ENCODE data around the gene PRDM16.

Gene PRDM16

DNA sequence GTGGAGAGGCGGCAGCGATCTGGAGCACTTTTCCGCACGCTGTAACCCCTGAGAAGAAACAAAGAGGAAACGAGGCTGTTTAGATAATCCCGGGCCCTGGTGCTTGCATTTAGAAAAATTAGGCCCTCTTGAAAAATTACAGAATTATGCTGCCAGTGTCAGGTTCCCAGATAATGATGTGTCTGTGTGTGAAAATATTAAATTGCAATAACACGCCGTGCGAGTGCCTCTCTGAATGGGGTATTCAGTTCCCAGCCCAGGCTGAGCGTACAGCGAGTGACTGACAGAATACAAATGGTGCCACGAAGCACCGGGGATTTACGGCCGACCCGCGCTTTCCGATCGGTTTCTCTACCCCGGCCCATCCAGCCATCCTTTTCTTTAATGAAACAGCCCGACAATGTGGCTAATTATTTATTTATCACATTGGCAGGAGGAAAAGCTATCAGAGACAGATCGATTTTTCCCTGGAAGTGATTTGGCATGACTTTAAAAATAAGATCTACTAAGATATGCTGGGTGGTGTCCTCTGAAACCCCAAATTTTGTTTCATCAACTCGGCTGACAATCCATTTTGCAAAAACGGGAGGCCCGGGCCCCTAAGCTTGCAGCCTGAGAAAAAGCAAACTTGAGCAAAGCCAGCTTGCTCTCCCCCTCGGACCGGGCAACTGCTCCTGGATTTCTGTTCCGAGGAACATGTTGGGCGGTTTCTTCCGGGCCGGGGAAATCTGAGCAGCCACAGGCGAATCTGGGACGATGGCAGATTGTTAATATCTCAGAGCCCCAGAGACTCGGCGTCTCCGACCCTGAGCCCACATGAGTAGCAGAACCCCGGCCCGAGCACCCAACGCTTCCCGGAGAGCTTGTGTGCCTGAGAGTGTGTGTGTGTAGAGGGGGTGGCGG, 11.3 kb downstream of the PRDM16 start:
- Histone ChIP-seq H3K4me3 (ENCODE audit: insufficient read depth, low read depth, low read length, poor library complexity, severe bottlenecking) (no peak overlapping the region), H3K9me3 (ENCODE audit: control insufficient read depth, low read length) (no peaks in the 10 kb centered on the region), H3K36me3 (ENCODE audit: control insufficient read depth, insufficient read depth, low read length) (no peaks in the 10 kb centered on the region), H3K27ac (ENCODE audit: insufficient read depth, low read length, poor library complexity, severe bottlenecking) (no peak overlapping the region), H3K27me3 (replicated peaks; ENCODE audit: control insufficient read depth, insufficient read depth, low read length, poor library complexity, severe bottlenecking) (no peaks in the 10 kb centered on the region), H3K4me1 (ENCODE audit: control insufficient read depth, insufficient read depth, low read length, poor library complexity, severe bottlenecking) (no peaks in the 10 kb centered on the region)
- DNase-seq, result no peak

DNA sequence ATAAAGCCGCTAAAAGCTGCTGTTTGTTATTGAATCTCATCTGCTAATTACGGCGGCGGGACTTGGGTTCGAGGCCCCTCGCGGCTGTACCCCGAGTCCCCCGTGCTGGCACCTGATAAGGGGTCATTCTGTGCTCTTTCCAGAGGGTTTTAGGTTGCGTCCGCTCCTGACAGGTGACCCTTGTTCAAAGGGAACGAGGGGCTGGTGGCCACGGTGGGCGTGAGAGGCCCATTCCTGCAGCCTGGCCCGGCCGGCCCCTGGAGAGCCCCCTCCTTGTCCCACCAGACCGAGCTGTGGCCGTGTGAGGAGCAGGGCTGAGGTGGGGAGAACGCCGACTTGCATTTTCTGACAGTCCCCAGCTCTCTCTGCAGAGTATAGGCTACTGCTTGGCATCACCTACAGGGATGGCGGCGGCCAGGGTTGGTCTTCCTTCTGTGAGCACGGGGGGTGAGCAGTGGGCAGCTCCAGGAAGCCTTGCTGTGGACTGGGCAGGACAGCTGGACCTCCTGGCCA, 12.2 kb downstream of the PRDM16 start:
- no peak overlapping the region for H3K27ac ChIP-seq (ENCODE audit: insufficient read depth, low read length, poor library complexity, severe bottlenecking)
- no peak for DNase-seq

DNA sequence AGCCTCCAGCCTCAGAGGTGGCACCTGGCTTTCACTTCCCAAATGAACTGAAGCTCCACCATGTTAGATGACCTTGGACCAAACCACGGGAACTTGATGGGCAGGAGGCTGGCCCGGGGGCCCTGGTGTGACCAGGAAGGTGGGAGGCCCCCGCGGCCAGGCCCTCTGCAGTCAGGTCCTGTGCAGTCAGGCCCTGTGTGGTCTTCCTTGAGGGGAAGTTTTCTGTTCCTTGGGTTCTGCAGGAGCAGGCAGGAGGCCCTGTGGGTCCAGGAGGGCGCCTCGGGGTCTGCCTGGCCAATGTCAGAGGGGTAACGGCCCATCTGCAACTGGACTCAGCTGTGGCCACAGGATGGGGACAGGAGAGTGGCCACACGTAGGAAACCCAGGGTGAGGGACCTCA, 13.0 kb downstream of the PRDM16 start:
- Histone ChIP-seq H3K4me3 (ENCODE audit: insufficient read depth, low read depth, low read length, poor library complexity, severe bottlenecking) (no peak overlapping the region), H3K36me3 (ENCODE audit: control insufficient read depth, insufficient read depth, low read length) (no peaks in the 10 kb centered on the region), H3K27me3 (replicated peaks; ENCODE audit: control insufficient read depth, insufficient read depth, low read length, poor library complexity, severe bottlenecking) (no peaks in the 10 kb centered on the region), H3K9me3 (ENCODE audit: control insufficient read depth, low read length) (no peaks in the 10 kb centered on the region), H3K27ac (ENCODE audit: insufficient read depth, low read length, poor library complexity, severe bottlenecking) (no peak overlapping the region), H3K4me1 (ENCODE audit: control insufficient read depth, insufficient read depth, low read length, poor library complexity, severe bottlenecking) (no peaks in the 10 kb centered on the region)
- no peak for DNase-seq

More for the DNA sequence above, 12.2 kb downstream of the PRDM16 start:
- Histone ChIP-seq H3K9me3 (ENCODE audit: control insufficient read depth, low read length) (no peaks in the 10 kb centered on the region), H3K4me3 (ENCODE audit: insufficient read depth, low read depth, low read length, poor library complexity, severe bottlenecking) (no peak overlapping the region), H3K36me3 (ENCODE audit: control insufficient read depth, insufficient read depth, low read length) (no peaks in the 10 kb centered on the region), H3K4me1 (ENCODE audit: control insufficient read depth, insufficient read depth, low read length, poor library complexity, severe bottlenecking) (no peaks in the 10 kb centered on the region), H3K27me3 (replicated peaks; ENCODE audit: control insufficient read depth, insufficient read depth, low read length, poor library complexity, severe bottlenecking) (no peaks in the 10 kb centered on the region)

DNA sequence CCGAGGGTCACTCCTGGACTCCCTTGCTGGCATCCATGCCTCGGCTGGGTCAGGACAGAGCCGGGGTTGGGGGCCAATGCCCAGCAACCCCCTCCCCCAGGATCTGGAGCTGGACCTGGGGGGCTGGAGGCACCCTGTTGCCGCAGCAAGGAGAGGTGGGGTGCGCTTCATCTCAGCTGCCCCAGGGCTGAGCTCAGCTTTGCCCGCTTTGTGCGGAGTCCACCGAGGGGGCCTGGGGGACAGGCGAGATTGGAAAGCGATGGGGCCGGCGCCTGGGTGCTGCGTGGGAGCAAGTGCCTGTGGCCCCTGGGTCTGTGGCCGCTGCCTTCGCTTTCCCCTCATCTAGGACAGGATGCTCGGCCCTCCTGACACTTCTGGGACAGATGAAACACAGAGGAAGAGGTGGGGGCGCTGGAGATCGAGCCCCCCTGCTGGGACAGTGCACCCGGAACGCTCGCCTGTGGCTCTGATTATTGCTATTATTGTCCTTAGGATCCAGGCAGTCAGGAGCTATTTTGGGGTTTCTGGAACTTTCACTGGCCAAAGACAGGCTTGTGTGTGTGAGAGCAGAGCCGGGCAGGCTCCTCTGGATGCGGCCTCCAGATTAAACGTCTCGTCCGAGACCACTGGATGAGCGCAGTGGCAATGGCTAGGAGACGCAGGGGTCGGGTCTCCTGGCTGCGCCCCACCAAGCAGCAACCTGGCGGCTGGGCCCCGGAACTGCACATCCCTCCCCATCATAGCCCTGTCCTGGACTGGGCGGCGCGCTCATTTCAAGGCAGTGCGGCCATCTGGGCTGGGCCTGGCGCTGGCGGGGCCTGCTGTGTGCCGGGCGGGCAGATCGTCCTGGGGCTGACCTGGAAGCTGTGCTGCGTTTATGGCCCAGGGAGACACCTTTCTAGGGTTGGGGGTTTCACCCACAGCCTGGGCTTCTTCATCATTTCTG, 13.8 kb downstream of the PRDM16 start:
- DNase-seq, result no peak
- Histone ChIP-seq H3K27me3 (replicated peaks; ENCODE audit: control insufficient read depth, insufficient read depth, low read length, poor library complexity, severe bottlenecking) (no peaks in the 10 kb centered on the region), H3K9me3 (ENCODE audit: control insufficient read depth, low read length) (no peaks in the 10 kb centered on the region), H3K36me3 (ENCODE audit: control insufficient read depth, insufficient read depth, low read length) (no peaks in the 10 kb centered on the region), H3K4me1 (ENCODE audit: control insufficient read depth, insufficient read depth, low read length, poor library complexity, severe bottlenecking) (no peaks in the 10 kb centered on the region), H3K27ac (ENCODE audit: insufficient read depth, low read length, poor library complexity, severe bottlenecking) (no peak overlapping the region), H3K4me3 (ENCODE audit: insufficient read depth, low read depth, low read length, poor library complexity, severe bottlenecking) (no peak overlapping the region)

DNA sequence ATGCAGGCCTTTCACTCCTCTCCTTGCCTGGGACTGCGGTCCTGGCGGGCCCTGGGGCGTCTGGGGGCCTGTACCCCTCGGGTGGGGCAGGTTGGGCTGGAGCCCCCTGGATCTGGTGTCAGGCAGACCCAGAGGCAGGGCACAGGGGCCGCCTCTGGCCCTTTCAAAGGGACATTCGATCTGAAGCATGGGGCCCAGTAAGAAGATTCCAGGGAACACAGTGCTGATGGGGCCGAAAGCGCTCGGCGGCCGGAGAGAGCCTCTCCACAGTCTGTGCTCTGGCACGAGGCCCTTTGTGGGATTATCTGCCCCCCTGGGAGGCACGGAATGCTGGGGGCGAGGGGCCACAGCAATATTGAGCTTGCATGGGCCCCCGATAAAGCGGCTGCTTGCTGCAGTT, 15.2 kb downstream of the PRDM16 start:
- H3K9me3 ChIP-seq (ENCODE audit: control insufficient read depth, low read length), result no peaks in the 10 kb centered on the region
- no peak for DNase-seq
- H3K36me3 ChIP-seq (ENCODE audit: control insufficient read depth, insufficient read depth, low read length), result no peaks in the 10 kb centered on the region
- no peaks in the 10 kb centered on the region for H3K4me1 ChIP-seq (ENCODE audit: control insufficient read depth, insufficient read depth, low read length, poor library complexity, severe bottlenecking)
- H3K27me3 ChIP-seq (replicated peaks; ENCODE audit: control insufficient read depth, insufficient read depth, low read length, poor library complexity, severe bottlenecking), result no peaks in the 10 kb centered on the region
- H3K4me3 ChIP-seq (ENCODE audit: insufficient read depth, low read depth, low read length, poor library complexity, severe bottlenecking), result no peak overlapping the region
- H3K27ac ChIP-seq (ENCODE audit: insufficient read depth, low read length, poor library complexity, severe bottlenecking), result no peak overlapping the region

DNA sequence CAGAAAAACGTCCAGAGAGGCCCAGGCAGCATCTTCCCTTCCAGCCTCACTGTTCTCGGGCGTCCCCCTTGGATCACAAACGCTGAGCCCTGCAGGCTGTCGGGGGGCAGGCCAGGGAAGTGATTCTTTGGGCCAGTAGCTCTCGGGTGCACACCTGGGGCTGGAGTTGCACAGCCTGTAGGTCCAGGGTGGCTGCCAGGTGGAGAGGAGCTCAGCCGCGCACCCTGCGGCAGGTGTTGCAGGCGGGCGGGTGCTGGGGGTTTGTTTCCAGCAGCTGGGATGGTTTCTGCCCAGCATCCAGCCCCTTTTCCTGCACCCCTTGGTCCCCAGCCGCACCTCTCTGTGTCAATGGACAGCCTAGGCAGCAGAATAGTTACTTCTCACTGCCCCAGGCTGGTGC, 15.7 kb downstream of the PRDM16 start:
- Histone ChIP-seq H3K4me3 (ENCODE audit: insufficient read depth, low read depth, low read length, poor library complexity, severe bottlenecking) (no peak overlapping the region), H3K27ac (ENCODE audit: insufficient read depth, low read length, poor library complexity, severe bottlenecking) (no peak overlapping the region), H3K9me3 (ENCODE audit: control insufficient read depth, low read length) (no peaks in the 10 kb centered on the region), H3K36me3 (ENCODE audit: control insufficient read depth, insufficient read depth, low read length) (no peaks in the 10 kb centered on the region), H3K4me1 (ENCODE audit: control insufficient read depth, insufficient read depth, low read length, poor library complexity, severe bottlenecking) (no peaks in the 10 kb centered on the region), H3K27me3 (replicated peaks; ENCODE audit: control insufficient read depth, insufficient read depth, low read length, poor library complexity, severe bottlenecking) (no peaks in the 10 kb centered on the region)
- no peak for DNase-seq

DNA sequence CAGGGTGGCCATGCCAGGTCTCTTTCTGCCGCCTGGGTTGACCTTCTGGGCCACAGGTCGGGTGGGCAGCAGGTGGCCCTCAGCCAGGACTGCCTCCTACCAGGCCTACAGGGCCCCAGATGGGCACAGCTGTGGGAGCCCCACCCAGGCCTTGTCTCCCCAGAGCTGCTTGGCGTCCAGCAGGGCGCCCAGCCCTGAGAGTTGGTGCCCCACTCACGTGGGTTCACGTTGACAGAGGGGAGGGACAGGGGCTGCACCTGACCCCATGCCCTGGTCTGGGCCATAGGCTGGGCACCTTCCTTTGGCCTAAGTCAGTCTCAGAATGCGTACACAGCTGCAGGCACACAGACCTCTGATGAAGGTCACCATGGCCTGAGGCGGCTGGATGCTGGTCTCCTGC, 16.7 kb downstream of the PRDM16 start:
- H3K36me3 ChIP-seq (ENCODE audit: control insufficient read depth, insufficient read depth, low read length), result no peaks in the 10 kb centered on the region
- H3K4me1 ChIP-seq (ENCODE audit: control insufficient read depth, insufficient read depth, low read length, poor library complexity, severe bottlenecking), result no peaks in the 10 kb centered on the region

DNA sequence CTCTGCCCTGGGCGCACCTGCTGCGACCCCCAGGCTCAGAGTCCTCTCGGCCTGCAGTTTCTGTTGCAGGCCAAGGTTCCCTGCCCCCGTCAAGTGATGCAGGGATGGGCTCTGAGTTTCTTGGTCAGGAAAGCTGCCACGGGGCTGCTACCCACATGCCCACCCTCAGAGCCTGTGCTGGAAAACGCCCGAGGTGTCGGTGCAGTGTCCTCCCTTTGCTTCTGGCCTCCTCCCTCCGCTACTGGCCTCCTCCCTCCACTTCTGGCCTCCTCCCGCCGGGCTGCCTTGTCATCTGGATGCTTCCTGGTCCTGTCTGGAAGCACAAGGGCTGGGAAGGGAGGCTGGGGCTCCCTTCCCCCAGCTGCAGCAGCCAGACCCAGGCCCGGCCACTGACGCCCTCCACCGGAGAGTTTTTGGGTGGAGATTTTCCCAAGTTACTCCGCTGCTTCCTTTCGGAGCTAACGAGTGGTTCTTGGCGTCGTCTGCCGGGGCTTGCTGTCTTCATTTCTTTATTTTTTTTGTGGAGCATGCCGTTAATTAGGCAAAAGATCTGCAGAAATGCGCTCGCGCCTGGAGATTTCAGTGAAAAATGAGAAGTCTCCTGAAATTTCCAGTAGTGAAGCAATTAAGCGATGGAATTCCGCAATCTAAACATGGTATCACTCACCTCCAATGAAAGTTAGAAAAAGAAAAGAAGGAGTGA, 17.4 kb downstream of the PRDM16 start:
- H3K36me3 ChIP-seq (ENCODE audit: control insufficient read depth, insufficient read depth, low read length), result no peaks in the 10 kb centered on the region
- DNase-seq, result no peak
- H3K4me1 ChIP-seq (ENCODE audit: control insufficient read depth, insufficient read depth, low read length, poor library complexity, severe bottlenecking), result no peaks in the 10 kb centered on the region
- H3K9me3 ChIP-seq (ENCODE audit: control insufficient read depth, low read length), result no peaks in the 10 kb centered on the region
- no peak overlapping the region for H3K4me3 ChIP-seq (ENCODE audit: insufficient read depth, low read depth, low read length, poor library complexity, severe bottlenecking)
- no peak overlapping the region for H3K27ac ChIP-seq (ENCODE audit: insufficient read depth, low read length, poor library complexity, severe bottlenecking)
- H3K27me3 ChIP-seq (replicated peaks; ENCODE audit: control insufficient read depth, insufficient read depth, low read length, poor library complexity, severe bottlenecking), result no peaks in the 10 kb centered on the region

More for the DNA sequence above, 16.7 kb downstream of the PRDM16 start:
- H3K27me3 ChIP-seq (replicated peaks; ENCODE audit: control insufficient read depth, insufficient read depth, low read length, poor library complexity, severe bottlenecking), result no peaks in the 10 kb centered on the region
- H3K9me3 ChIP-seq (ENCODE audit: control insufficient read depth, low read length), result no peaks in the 10 kb centered on the region
- DNase-seq, result no peak
- H3K27ac ChIP-seq (ENCODE audit: insufficient read depth, low read length, poor library complexity, severe bottlenecking), result no peak overlapping the region
- H3K4me3 ChIP-seq (ENCODE audit: insufficient read depth, low read depth, low read length, poor library complexity, severe bottlenecking), result no peak overlapping the region

DNA sequence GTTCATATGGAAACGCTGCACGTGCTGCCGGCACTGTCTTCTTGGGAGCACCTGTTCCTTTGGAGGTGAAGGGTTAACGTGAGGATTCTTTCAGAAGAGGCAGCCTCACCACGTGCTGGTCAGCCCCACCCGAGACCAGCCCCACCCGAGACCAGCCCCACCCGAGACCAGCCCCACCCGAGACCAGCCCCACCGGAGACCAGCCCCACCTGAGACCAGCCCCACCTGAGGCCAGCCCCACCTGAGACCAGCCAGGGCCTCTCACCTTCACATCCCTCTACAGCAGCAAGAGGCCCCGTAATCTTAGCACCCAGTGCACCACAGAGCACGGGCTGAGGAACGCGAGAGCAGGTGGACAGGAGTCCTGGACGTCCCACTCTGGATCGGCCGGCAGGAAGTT, 18.0 kb downstream of the PRDM16 start:
- H3K4me3 ChIP-seq (ENCODE audit: insufficient read depth, low read depth, low read length, poor library complexity, severe bottlenecking), result no peak overlapping the region
- H3K27ac ChIP-seq (ENCODE audit: insufficient read depth, low read length, poor library complexity, severe bottlenecking), result no peak overlapping the region
- no peaks in the 10 kb centered on the region for H3K9me3 ChIP-seq (ENCODE audit: control insufficient read depth, low read length)
- DNase-seq, result no peak
- H3K36me3 ChIP-seq (ENCODE audit: control insufficient read depth, insufficient read depth, low read length), result no peaks in the 10 kb centered on the region
- no peaks in the 10 kb centered on the region for H3K4me1 ChIP-seq (ENCODE audit: control insufficient read depth, insufficient read depth, low read length, poor library complexity, severe bottlenecking)
- no peaks in the 10 kb centered on the region for H3K27me3 ChIP-seq (replicated peaks; ENCODE audit: control insufficient read depth, insufficient read depth, low read length, poor library complexity, severe bottlenecking)

All from effector memory CD4-positive, alpha-beta T cell (primary cell).